IMR-90 (cell line): ENCODE measurements around the gene TOMM7. TPM values are rescaled to one million over a fixed set of nuclear protein-coding genes. Genes with fewer than 3 reads are reported as not detected.

Source experiments
- ATAC-seq: fragments of 200-7000 bp; cut with Tn5 transposase; 2 replicates; pipeline ENCODE4 v1.9.1; 2020; ENCODE audit warnings: low read depth, mild to moderate bottlenecking, moderate library complexity
- BruUV-seq: library from RNA; stranded (reverse); fragments of 400-500 nt; replicated peaks from 2 replicates; lab custom pipeline; 2021; lab: Mats Ljungman, UMichigan
- CTCF ChIA-PET: fragments of 300-600 bp; formaldehyde crosslinking; extraction: SDS; loops from one replicate; lab custom pipeline; 2021; ENCODE audit warnings: antibody characterized with exemption; lab: Yijun Ruan, JAX
- POLR2A ChIA-PET: fragments of 300-600 bp; sonication (Branson Sonifier 250); formaldehyde crosslinking; loops from one replicate; lab custom pipeline; 2022; ENCODE audit warnings: antibody characterized with exemption; ENCODE audit not compliant: unreplicated experiment; lab: Charles Lee
- DNase-seq: peaks from one replicate; pipeline ENCODE4 v3.0.0; 2013
- H2AFZ ChIP-seq: replicated peaks from 2 replicates; pipeline ENCODE3; 2013; ENCODE audit warnings: low read length, mild to moderate bottlenecking; ENCODE audit not compliant: poor library complexity
- H2AK5ac ChIP-seq: 2 replicates; pipeline ENCODE4 v1.6.1; 2013; ENCODE audit warnings: low read depth, low read length, inconsistent platforms
- H2AK9ac ChIP-seq: replicated peaks from 2 replicates; pipeline ENCODE3; 2013; ENCODE audit warnings: mild to moderate bottlenecking, low read depth, low read length, moderate library complexity; ENCODE audit not compliant: poor library complexity
- H2BK120ac ChIP-seq: 2 replicates; pipeline ENCODE4 v1.6.1; 2013; ENCODE audit warnings: low read depth, low read length, inconsistent platforms
- H2BK15ac ChIP-seq: 3 replicates; pipeline ENCODE4 v1.6.1; 2013; ENCODE audit warnings: low read depth, low read length, inconsistent platforms
- H2BK20ac ChIP-seq: 2 replicates; pipeline ENCODE4 v1.6.1; 2013; ENCODE audit warnings: low read depth, mild to moderate bottlenecking, inconsistent platforms, low read length, moderate library complexity
- H2BK5ac ChIP-seq: 2 replicates; pipeline ENCODE4 v1.6.1; 2013; ENCODE audit warnings: mild to moderate bottlenecking, low read depth, low read length, inconsistent platforms; ENCODE audit not compliant: poor library complexity, severe bottlenecking
- H3K14ac ChIP-seq: replicated peaks from 2 replicates; pipeline ENCODE4 v1.6.1; 2013; ENCODE audit warnings: low read depth, low read length, inconsistent platforms
- H3K18ac ChIP-seq: 2 replicates; pipeline ENCODE4 v1.6.1; 2013; ENCODE audit warnings: low read depth, low read length, control low read depth
- H3K23ac ChIP-seq: 2 replicates; pipeline ENCODE4 v1.6.1; 2013; ENCODE audit warnings: low read depth, low read length, inconsistent platforms
- H3K27ac ChIP-seq: 2 replicates; pipeline ENCODE4 v1.5.1; 2013; ENCODE audit warnings: mild to moderate bottlenecking, control low read depth, low read length; ENCODE audit not compliant: insufficient read depth
- H3K27me3 ChIP-seq: 2 replicates; pipeline ENCODE4 v1.6.1; 2013; ENCODE audit warnings: low read length; ENCODE audit not compliant: control insufficient read depth, insufficient read depth
- H3K36me3 ChIP-seq: 2 replicates; pipeline ENCODE4 v1.6.1; 2013; ENCODE audit warnings: low read length, mixed read lengths; ENCODE audit not compliant: control insufficient read depth, insufficient read depth
- H3K4ac ChIP-seq: 2 replicates; pipeline ENCODE4 v1.6.1; 2013; ENCODE audit warnings: low read depth, low read length, inconsistent platforms
- H3K4me1 ChIP-seq: 2 replicates; pipeline ENCODE4 v1.6.1; 2013; ENCODE audit warnings: low read length, mixed read lengths; ENCODE audit not compliant: control insufficient read depth, insufficient read depth
- H3K4me2 ChIP-seq: 2 replicates; pipeline ENCODE4 v1.6.1; 2013; ENCODE audit warnings: low read depth, mild to moderate bottlenecking, control low read depth, low read length, moderate library complexity
- H3K4me3 ChIP-seq: 2 replicates; pipeline ENCODE4 v1.5.1; 2013; ENCODE audit warnings: low read depth, mild to moderate bottlenecking, control low read depth, low read length, moderate library complexity; ENCODE audit not compliant: insufficient read depth
- H3K56ac ChIP-seq: 2 replicates; pipeline ENCODE4 v1.6.1; 2013; ENCODE audit warnings: low read length, inconsistent platforms; ENCODE audit not compliant: insufficient read depth; ENCODE audit errors: extremely low read depth
- H3K79me1 ChIP-seq, 2 experiments: 2 replicates each; pipeline ENCODE4 v1.6.1; 2013; ENCODE audit warnings: low read length in 2 of 2, inconsistent platforms in 1 of 2, low read depth in 1 of 2
- H3K9ac ChIP-seq: 2 replicates; pipeline ENCODE4 v1.6.1; 2013; ENCODE audit warnings: low read depth, low read length, control low read depth
- H3K9me1 ChIP-seq: 2 replicates; pipeline ENCODE4 v1.6.1; 2013; ENCODE audit warnings: low read length, inconsistent platforms; ENCODE audit not compliant: insufficient read depth
- H3K9me3 ChIP-seq: 2 replicates; pipeline ENCODE4 v1.6.1; 2013; ENCODE audit warnings: low read length; ENCODE audit not compliant: control insufficient read depth, insufficient read depth
- H4K20me1 ChIP-seq: 2 replicates; pipeline ENCODE4 v1.6.1; 2013; ENCODE audit warnings: low read length, inconsistent platforms; ENCODE audit not compliant: insufficient read depth
- H4K5ac ChIP-seq: 2 replicates; pipeline ENCODE4 v1.6.1; 2013; ENCODE audit warnings: mild to moderate bottlenecking, low read depth, low read length, control low read depth
- H4K8ac ChIP-seq, 2 experiments: 2 replicates each; pipeline ENCODE4 v1.6.1; 2013; ENCODE audit warnings: low read depth in 2 of 2, low read length in 2 of 2, control low read depth in 1 of 2, inconsistent platforms in 1 of 2
- H4K91ac ChIP-seq: 2 replicates; pipeline ENCODE4 v1.6.1; 2013; ENCODE audit warnings: low read depth, low read length, inconsistent platforms; ENCODE audit not compliant: insufficient read depth
- BHLHE40 ChIP-seq: fragments of 150-350 bp; IDR thresholded peaks from 2 replicates; pipeline ENCODE4 v1.6.1; 2016; ENCODE audit warnings: mild to moderate bottlenecking, low read depth, low read length
- CEBPB ChIP-seq: IDR thresholded peaks from 2 replicates; pipeline ENCODE4 v1.6.1; 2012; ENCODE audit warnings: low read depth, low read length, improper control_type of control experiment
- CHD1 ChIP-seq: IDR thresholded peaks from 2 replicates; pipeline ENCODE4 v1.6.1; 2012; ENCODE audit warnings: low read depth, low read length, improper control_type of control experiment
- CTCF ChIP-seq: conservative IDR thresholded peaks from 2 replicates; pipeline ENCODE4 v1.5.1; 2012; ENCODE audit warnings: mild to moderate bottlenecking, low read depth, low read length, improper control_type of control experiment
- ELK1 ChIP-seq: fragments of 150-350 bp; IDR thresholded peaks from 2 replicates; pipeline ENCODE4 v1.6.1; 2016; ENCODE audit warnings: low read depth, mild to moderate bottlenecking, low read length, moderate library complexity, borderline replicate concordance
- FOS ChIP-seq: fragments of 150-350 bp; IDR thresholded peaks from 2 replicates; pipeline ENCODE4 v1.6.1; 2016; ENCODE audit warnings: low read depth, low read length
- MAFK ChIP-seq: IDR thresholded peaks from 2 replicates; pipeline ENCODE4 v1.6.1; 2012; ENCODE audit warnings: low read depth, low read length, improper control_type of control experiment
- MAZ ChIP-seq: IDR thresholded peaks from 2 replicates; pipeline ENCODE4 v1.6.1; 2012; ENCODE audit warnings: low read depth, mild to moderate bottlenecking, low read length, improper control_type of control experiment, moderate library complexity, borderline replicate concordance
- MXI1 ChIP-seq: IDR thresholded peaks from 2 replicates; pipeline ENCODE4 v1.6.1; 2012; ENCODE audit warnings: low read depth, mild to moderate bottlenecking, low read length, moderate library complexity, borderline replicate concordance
- NFE2L2 ChIP-seq: fragments of 150-350 bp; IDR thresholded peaks from 2 replicates; pipeline ENCODE4 v1.6.1; 2016; ENCODE audit warnings: low read depth, mild to moderate bottlenecking, low read length
- POLR2A ChIP-seq: IDR thresholded peaks from 2 replicates; pipeline ENCODE4 v1.6.1; 2012; ENCODE audit warnings: mild to moderate bottlenecking, low read depth, low read length
- RAD21 ChIP-seq: IDR thresholded peaks from 2 replicates; pipeline ENCODE4 v1.6.1; 2012; ENCODE audit warnings: low read length, improper control_type of control experiment
- RCOR1 ChIP-seq: IDR thresholded peaks from 2 replicates; pipeline ENCODE4 v1.6.1; 2012; ENCODE audit warnings: mild to moderate bottlenecking, low read length, improper control_type of control experiment; ENCODE audit not compliant: insufficient replicate concordance
- RFX5 ChIP-seq: IDR thresholded peaks from 2 replicates; pipeline ENCODE4 v1.8.0; 2012; ENCODE audit warnings: low read depth, mild to moderate bottlenecking, low read length, moderate library complexity
- SMC3 ChIP-seq: fragments of 150-350 bp; IDR thresholded peaks from 2 replicates; pipeline ENCODE4 v1.6.1; 2016; ENCODE audit warnings: low read depth, mild to moderate bottlenecking, antibody characterized with exemption, low read length, moderate library complexity
- WGBS, 2 experiments: methylation state at CpG; one replicate each; pipeline versions ENCODE4 v1.1.5 to v1.1.7; 2013; ENCODE audit warnings: missing lambda C conversion rate in 2 of 2; ENCODE audit not compliant: insufficient read length in 1 of 2; ENCODE audit errors: extremely low coverage in 2 of 2; 5-methylcytosine and 5-hydroxymethylcytosine counted together
- dilution Hi-C: fragments of 300-500 bp; cut with HindIII; formaldehyde crosslinking; loops from one replicate; pipeline ENCODE4 v1.14.3; 2018; ENCODE audit warnings: low sequenced_read_pairs; ENCODE audit not compliant: unreplicated experiment
- in situ Hi-C: fragments of 300-500 bp; cut with MboI; formaldehyde crosslinking; loops from 3 replicates; pipeline ENCODE4 v1.14.3; 2019; ENCODE audit warnings: low sequenced_read_pairs, inconsistent platforms, mixed read lengths
- intact Hi-C: fragments of 100-400 bp; cut with micrococcal nuclease; formaldehyde crosslinking; loops from 2 replicates; pipeline ENCODE4 v1.10.0; 2022
- polyA plus RNA-seq, 3 experiments: library from polyadenylated mRNA; depleted of rRNA; stranded (reverse); fragments of >200 nt; gene quantifications; 2 replicates each; pipeline ENCODE4 v1.2.3, GENCODE V29; 2012; ENCODE audit warnings: low replicate concordance in 1 of 3
- total RNA-seq: library from RNA; depleted of rRNA; stranded (reverse); fragments of >200 nt; gene quantifications from 2 replicates; pipeline ENCODE4 v1.2.3, GENCODE V29; 2012
- TF ChIP-seq, protein P1 (sequence below): fragments of 150-350 bp; IDR thresholded peaks from 2 replicates; pipeline ENCODE4 v1.6.1; 2017; ENCODE audit warnings: mild to moderate bottlenecking, antibody characterized with exemption, low read length, low read depth

The TOMM7 gene
- total and polyA plus RNA-seq, 2 of the 4 experiments (the other 2 are of a cell fraction), result 67.2 to 727 TPM

- BruUV-seq, result no TSS peak
Observed at GRCh38 chr7:22808140-22808539, 14.5 kb downstream of the TOMM7 start.

More at GRCh38 chr7:22808140-22808539, 14.5 kb downstream of the TOMM7 start:
- Histone ChIP-seq H3K23ac (no peak overlapping the region), H3K4me2 (no peak overlapping the region), H3K27me3 (no peaks in the 10 kb centered on the region), H3K56ac (no peak overlapping the region), H3K9me3 (no peaks in the 10 kb centered on the region), H2AK5ac (no peak overlapping the region), H2BK20ac (no peak overlapping the region), H3K36me3 (peaks cover 6% of the 10 kb centered on the region; the same call in 1 of the 2 replicates), H2AFZ (no peak overlapping the region), H4K5ac (no peak overlapping the region), H4K20me1 (no peaks in the 10 kb centered on the region), H3K18ac (no peak overlapping the region), H3K79me1 (peaks cover 2 to 7% of the 10 kb centered on the region in 2 experiments; a peak in 1 of 4 replicates), H3K9me1 (no peaks in the 10 kb centered on the region), H2BK120ac (no peak overlapping the region), H3K9ac (no peak overlapping the region), H4K91ac (no peak overlapping the region), H2BK5ac (no peak overlapping the region), H3K27ac (no peak overlapping the region), H4K8ac (no peak overlapping the region), H3K4me1 (peaks cover 3% of the 10 kb centered on the region; the same call in 1 of the 2 replicates), H3K14ac (no peak overlapping the region), H2AK9ac (no peak overlapping the region), H3K4me3 (no peak overlapping the region), H3K4ac (no peak overlapping the region), H2BK15ac (no peak overlapping the region)
- 79% methylated on average over 2 of the region's 6 CpGs; no CpG with 5 or more reads in 1 of the 2 experiments for WGBS, 2 experiments
- in situ Hi-C loops, result no loop called here
- ATAC-seq (no peak), DNase-seq (no peak)
- POLR2A ChIA-PET, result no interaction called here
- intact Hi-C loops, result no loop called here
- CTCF ChIA-PET, result no interaction called here
- TF ChIP-seq ELK1, result no peak
- TF ChIP-seq POLR2A, result no peak
- TF ChIP-seq CTCF, result no peak
- TF ChIP-seq MAFK, result no peak
- TF ChIP-seq RFX5, result no peak
- TF ChIP-seq, protein P1, sequence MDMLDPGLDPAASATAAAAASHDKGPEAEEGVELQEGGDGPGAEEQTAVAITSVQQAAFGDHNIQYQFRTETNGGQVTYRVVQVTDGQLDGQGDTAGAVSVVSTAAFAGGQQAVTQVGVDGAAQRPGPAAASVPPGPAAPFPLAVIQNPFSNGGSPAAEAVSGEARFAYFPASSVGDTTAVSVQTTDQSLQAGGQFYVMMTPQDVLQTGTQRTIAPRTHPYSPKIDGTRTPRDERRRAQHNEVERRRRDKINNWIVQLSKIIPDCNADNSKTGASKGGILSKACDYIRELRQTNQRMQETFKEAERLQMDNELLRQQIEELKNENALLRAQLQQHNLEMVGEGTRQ, result no peak
- TF ChIP-seq CHD1, result no peak
- TF ChIP-seq RCOR1, result no peak
- TF ChIP-seq SMC3, result no peak
- TF ChIP-seq CEBPB, result no peak
- no peak for TF ChIP-seq MXI1
- no peak for TF ChIP-seq RAD21
- TF ChIP-seq MAZ, result no peak
- TF ChIP-seq FOS, result no peak
- TF ChIP-seq NFE2L2, result no peak
- no peak for TF ChIP-seq BHLHE40
- dilution Hi-C loops, result no loop called here
